Measurements from ENCODE around the gene DCHS1.

Gene DCHS1

GRCh38 chr11:6594142-6594768, 61.4 kb downstream of the DCHS1 start:
- DNase-seq (ENCODE audit: low read depth), result no peak

GRCh38 chr11:6588018-6588417, 67.6 kb downstream of the DCHS1 start:
- no peak for DNase-seq (ENCODE audit: low read depth)

DNA sequence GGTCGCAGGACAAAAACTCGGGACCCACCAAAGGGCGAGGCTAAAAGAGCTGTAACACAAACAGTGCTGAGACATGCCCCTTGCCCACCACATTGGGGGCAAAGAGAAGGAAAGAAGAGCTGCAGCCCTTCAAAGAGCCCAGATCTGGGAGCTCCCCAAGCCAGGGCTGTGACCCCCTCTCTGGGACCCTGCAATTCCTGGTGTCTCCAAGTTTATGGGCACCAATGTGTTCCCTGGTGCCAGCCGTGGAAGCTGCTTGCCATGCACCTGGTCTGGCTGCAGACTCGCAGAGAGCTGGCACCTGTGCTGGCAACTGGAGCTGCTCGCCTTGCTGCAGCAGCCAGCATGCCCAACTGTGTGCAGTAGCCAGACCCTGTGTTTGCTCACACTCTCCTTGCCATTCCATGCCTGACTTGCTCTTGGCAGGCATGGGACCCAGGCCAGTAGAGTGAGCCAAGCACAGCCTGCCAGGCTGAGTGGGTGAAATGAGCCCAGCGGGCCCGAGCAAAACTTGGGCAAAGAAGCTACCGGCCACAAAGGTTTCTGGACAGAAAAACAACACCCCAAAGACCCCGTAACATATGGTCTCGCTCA, 68.2 kb downstream of the DCHS1 start:
- DNase-seq (ENCODE audit: low read depth), result no peak

GRCh38 chr11:6586434-6587359, 68.9 kb downstream of the DCHS1 start:
- DNase-seq (ENCODE audit: low read depth), result no peak

DNA sequence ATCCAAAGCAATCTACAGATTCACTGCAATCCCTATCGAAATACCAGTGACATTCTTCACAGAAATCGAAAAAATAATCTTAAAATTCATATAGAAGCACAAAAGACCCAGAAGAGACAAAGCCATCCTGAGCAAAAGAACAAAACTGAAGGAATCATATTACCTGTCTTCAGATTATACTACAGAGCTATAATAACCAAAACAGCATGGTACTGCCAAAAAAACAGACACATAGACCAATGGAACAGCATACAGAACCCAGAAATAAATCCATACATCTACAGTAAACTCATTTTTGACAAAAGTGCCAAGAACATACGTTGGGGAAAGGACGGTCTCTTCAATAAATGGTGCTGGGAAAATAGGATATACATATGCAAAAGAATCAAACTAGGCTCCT, 71.1 kb downstream of the DCHS1 start:
- DNase-seq (ENCODE audit: low read depth), result no peak

- no peak for DNase-seq (ENCODE audit: low read depth)
These were observed 72.0 kb downstream of the DCHS1 start for GRCh38 chr11:6583584-6583983.

DNA sequence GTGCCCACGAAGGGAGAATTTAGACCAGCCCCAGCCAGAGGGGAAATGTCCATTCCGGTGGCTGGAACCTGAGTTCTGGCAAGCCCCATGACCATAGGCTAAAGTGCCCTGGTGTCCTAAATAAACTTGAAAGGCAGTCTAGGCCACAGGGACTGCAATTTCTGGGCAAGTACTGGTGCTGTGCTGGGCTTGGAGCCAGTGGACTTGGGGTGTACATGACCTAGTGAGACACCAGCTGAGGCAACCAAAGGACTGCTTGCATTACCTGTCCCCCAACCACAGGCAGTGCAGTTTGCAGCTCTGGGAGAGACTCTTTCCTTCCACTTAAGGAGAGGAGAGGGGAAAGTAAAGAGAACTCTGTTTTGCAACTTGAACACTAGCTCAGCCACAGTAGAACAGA, 75.9 kb downstream of the DCHS1 start:
- DNase-seq (ENCODE audit: low read depth), result no peak

DNA sequence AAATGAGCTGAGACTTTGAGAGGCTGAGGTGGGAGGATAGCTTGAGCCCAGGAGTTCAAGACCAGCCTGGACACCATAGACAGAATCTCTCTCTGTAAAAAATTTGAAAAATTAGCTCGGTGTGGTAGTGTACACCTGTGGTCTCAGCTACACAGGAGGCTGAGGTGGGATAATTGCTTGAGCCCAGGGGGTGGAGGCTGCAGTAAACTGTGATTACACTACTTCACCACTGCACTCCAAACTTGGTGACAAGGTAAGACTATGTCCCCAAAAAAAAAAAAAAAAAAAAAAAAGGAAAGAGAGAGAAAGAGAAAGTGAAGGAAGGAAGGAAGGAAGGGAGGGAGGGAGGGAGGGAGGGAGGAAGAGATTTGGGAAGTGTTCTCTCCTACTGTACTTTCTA, 77.5 kb downstream of the DCHS1 start:
- DNase-seq (ENCODE audit: low read depth), result no peak

DNA sequence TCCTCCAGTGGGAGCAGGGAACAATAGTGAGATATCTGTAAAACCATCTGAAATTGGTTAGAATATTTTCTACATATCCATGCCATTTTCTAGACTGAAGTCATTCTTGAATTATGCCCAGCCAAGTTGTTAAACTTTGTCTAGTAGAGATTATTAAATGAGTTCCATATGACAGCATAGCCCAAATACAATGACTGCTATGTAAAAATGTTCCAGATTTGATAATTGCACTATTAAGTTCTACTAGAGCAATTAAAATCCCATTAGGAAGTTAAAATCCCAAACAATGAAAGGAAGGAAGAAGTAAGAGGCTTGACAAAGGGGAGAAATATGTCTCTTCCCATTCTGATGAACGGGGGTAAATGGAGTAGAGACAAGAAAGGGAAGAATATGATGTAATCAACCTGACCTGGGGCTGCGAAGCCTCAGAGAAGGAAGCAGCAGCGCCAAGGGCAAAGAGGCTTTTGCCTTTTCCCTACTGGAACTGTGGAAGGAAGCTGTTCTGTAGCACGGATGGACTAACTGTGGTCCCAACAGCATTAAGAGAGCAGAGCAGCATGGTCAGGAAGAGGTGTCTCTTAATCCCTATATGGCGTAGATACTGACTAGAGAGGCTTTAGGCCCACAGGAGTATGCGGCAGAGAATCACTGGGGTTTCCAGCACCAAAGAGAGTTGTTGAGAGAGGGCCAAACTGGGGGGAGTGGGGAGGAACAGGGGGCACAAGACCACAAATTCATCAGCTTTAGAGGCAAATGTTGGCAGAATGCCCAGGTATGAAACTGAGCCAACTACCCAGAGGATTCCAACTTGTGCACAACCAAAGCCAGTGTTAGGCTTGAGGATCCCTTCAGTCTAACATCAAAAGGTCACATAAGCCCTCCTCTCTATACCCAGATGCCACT, 78.9 kb downstream of the DCHS1 start:
- peak; percentile 89 for DNase-seq (ENCODE audit: low read depth)

DNA sequence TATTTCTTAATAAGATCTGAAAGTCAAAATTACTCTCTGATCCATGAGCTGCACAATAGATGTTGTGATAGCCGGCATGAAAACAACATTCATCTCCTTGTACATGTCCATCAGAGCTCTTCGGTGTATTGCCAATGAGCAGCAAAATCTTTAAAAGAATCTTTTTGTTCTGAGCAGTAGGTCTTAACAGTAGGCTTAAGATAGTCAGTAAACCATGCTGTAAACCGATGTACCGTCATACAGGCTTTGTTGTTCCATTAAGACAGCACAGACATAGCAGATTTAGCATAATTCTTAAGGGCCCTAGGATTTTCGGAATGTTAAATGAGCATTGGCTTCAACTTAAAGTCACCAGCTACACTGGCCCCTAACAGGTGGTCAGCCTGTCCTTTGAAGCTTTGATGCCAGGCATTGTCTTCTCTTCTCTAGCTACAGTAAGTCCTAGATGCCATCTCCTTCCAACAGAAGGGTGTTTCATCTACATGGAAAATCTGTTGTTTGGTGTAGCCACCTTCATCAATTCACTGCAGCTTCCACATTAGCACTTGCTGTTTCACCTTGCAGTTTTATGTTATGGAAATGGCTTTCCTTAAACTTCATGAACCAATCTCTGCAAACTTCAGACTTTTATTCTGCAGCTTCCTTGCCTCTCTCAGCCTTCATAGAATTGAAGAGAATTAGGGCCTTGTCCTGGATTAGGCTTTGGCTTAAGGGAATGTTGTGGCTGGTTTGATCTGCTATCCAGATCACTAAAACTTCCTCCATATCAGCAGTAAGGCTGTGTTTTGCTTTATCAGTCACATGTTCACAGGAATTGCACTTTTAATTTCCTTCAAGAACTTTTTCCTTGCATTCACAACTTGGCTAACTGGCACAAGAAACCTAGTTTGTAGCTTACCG, 80.5 kb downstream of the DCHS1 start:
- no peak for DNase-seq (ENCODE audit: low read depth)

DNA sequence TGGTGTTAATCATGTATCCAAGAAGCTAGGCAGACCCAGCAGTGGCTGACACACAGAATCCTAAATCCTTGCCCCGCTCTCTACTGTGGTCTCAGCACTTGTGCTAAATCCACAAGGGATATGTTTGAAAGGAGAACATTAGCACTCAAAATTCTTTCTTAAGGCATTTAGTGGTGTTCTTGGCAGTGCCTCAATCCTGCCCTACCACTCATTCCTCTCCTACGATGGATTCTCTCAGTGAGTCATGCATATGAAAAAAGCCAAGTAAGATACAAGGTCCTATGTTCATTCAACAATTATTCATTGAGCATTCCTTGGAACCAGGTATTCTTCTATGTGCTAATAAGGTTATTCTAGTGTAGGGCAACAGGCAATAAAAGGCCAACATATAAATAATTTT, 83.4 kb downstream of the DCHS1 start:
- peak; percentile 61 for DNase-seq (ENCODE audit: low read depth)

DNA sequence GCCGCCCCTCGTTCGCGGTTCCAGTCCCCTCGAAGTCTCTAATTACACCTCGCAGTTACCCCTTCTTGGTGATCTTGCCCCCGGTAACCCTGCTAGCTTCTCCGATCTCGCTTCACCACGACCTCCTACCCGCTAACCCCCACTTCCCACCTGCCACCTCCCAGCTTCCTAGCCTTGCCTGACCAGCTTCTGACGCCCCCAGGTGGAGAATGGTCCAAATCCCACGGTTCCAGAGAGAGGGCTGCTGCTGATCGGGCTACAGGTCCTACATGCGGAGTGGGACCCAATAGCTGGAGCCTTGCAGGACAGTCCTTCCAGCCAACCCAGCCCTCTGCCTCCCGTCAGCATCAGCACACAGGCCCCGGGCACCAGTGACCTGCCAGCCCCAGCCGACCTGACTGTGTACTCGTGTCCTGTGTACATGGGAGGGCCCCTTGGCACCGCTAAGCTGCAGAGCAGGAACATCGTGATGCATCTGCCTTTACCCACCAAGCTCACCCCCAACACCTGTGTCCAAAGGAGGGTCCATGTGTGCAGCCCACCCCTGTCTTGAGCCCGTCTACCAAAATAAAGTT, 84.1 kb downstream of the DCHS1 start:
- no peak for DNase-seq (ENCODE audit: low read depth)

All from GM04503 (cell line).